SIG-M5 treated with dmso at 0.1 percent for 504 hours (cell line): ENCODE data around the gene PTPRO.
"Not testable (repeated sequence)": the region's sequence is repeated elsewhere in the genome, so short reads cannot be mapped to it uniquely, and the experiment has no call there.

ENCODE experiments used
- DNase-seq: peaks from one replicate; lab custom pipeline; 2025; ENCODE audit not compliant: unreplicated experiment; lab: John Stamatoyannopoulos, UW

The PTPRO gene

GRCh38 chr12:15599266-15600037, 277.1 kb downstream of the PTPRO start:
- DNase-seq: no peak

- no peak for DNase-seq
These were observed 278.1 kb downstream of the PTPRO start for GRCh38 chr12:15600223-15600935.

GRCh38 chr12:15601210-15601800, 279.0 kb downstream of the PTPRO start:
- peak; percentile 68 for DNase-seq

- no peak for DNase-seq
These were observed 279.9 kb downstream of the PTPRO start for GRCh38 chr12:15602051-15602672.

- DNase-seq: no peak
These were observed 281.3 kb downstream of the PTPRO start for GRCh38 chr12:15603474-15604085.

GRCh38 chr12:15605881-15606590, 283.7 kb downstream of the PTPRO start:
- DNase-seq: no peak

GRCh38 chr12:15608406-15608805, 286.1 kb downstream of the PTPRO start:
- DNase-seq: no peak

GRCh38 chr12:15608941-15609340, 286.6 kb downstream of the PTPRO start:
- no peak for DNase-seq

- DNase-seq: no peak
These were observed 291.7 kb downstream of the PTPRO start for GRCh38 chr12:15613981-15614380.

GRCh38 chr12:15616495-15616894, 294.2 kb downstream of the PTPRO start:
- not testable (repeated sequence) for DNase-seq

GRCh38 chr12:15620741-15621539, 298.6 kb downstream of the PTPRO start:
- DNase-seq: no peak

GRCh38 chr12:15625075-15625474, 302.8 kb downstream of the PTPRO start:
- DNase-seq: no peak

- DNase-seq: no peak
These were observed 306.0 kb downstream of the PTPRO start for GRCh38 chr12:15627995-15628945.

GRCh38 chr12:15629108-15629507, 306.8 kb downstream of the PTPRO start:
- DNase-seq: no peak

- no peak for DNase-seq
These were observed 307.5 kb downstream of the PTPRO start for GRCh38 chr12:15629761-15630160.

- DNase-seq: no peak
These were observed 308.9 kb downstream of the PTPRO start for GRCh38 chr12:15631007-15631715.

GRCh38 chr12:15632708-15633107, 310.4 kb downstream of the PTPRO start:
- no peak for DNase-seq

- DNase-seq: no peak
These were observed 310.9 kb downstream of the PTPRO start for GRCh38 chr12:15633201-15633600.
